HG03439 (cell line): Measurements from ENCODE around the gene CTDP1.

Experiments
- ATAC-seq: cut with Tn5 transposase; IDR thresholded peaks from one replicate; pipeline ENCODE4 v1.9.1; 2021; ENCODE audit warnings: mild to moderate bottlenecking, moderate library complexity; ENCODE audit not compliant: unreplicated experiment

Gene CTDP1

DNA sequence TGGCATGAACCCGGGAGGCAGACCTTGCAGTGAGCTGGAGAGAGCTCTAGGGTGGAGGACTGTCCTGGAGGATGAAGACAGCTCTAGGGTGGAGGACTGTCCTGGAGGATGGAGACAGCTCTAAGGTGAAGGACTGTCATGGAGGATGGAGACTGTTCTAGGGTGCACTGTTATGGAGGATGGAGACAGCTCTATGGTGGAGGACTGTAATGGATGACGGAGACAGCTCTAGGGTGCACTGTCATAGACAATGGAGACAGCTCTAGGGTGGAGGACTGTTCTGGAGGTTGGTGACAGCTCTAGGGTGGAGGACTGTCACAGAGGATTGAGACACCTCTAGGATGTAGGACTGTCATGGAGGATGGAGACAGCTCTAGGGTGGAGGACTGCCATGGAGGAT, 97.1 kb downstream of the CTDP1 start:
- no peak for ATAC-seq

- no peak for ATAC-seq
Measured at GRCh38 chr18:79778291-79778791, 98.7 kb downstream of the CTDP1 start.

- no peak for ATAC-seq
Measured at GRCh38 chr18:79779021-79779699, 99.6 kb downstream of the CTDP1 start.

GRCh38 chr18:79779700-79780190, 100.1 kb downstream of the CTDP1 start:
- no peak for ATAC-seq

DNA sequence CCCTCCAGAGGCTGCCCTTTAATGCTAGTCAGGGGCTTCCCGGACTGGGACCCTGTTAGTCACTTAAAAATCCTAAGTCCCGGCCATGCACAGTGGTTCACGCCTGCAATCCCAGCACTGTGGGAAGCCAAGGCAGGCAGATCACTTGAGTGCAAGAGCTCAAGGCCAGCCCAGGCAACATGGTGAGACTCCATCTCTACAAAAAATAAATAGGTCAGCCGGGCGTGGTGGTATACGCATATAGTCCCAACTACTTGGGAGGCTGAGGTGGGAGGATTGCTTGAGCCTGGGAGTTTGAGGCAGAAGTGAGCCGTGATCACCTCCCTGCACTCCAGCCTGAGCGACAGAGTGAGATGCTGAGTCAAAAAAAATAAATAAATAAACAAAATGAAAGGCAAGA, 100.9 kb downstream of the CTDP1 start:
- no peak for ATAC-seq

DNA sequence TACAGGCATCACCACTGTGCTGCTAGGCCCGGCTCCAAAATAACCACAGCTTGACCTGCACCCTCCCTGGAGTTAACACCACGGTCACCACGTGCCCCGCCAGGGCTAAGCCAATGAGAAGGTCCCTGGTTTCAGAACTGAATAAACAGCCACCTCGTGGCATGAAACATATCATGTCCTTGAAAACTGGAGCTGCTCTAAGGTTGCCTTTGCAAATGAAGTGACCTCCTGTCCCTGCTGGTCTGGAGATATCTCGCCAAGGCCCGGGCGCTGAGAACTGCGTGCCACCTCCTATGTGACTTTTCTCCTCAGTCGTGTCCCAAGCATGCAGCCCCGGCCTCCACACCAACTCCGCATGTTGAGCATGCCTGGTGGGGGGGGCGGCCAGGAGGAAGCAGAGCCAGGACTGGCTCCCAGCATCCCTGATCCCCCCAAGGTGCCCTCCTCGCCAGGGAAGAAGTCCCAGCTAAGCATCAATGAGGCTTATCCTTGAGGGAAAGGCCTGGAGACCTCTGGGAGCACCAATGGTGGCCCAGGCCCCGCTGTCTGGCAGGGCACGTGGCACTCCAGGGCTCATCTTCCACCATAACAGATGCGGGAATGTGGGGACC, 101.8 kb downstream of the CTDP1 start:
- ATAC-seq: no peak

- ATAC-seq: no peak
Measured at GRCh38 chr18:79782566-79783308, 103.1 kb downstream of the CTDP1 start.

DNA sequence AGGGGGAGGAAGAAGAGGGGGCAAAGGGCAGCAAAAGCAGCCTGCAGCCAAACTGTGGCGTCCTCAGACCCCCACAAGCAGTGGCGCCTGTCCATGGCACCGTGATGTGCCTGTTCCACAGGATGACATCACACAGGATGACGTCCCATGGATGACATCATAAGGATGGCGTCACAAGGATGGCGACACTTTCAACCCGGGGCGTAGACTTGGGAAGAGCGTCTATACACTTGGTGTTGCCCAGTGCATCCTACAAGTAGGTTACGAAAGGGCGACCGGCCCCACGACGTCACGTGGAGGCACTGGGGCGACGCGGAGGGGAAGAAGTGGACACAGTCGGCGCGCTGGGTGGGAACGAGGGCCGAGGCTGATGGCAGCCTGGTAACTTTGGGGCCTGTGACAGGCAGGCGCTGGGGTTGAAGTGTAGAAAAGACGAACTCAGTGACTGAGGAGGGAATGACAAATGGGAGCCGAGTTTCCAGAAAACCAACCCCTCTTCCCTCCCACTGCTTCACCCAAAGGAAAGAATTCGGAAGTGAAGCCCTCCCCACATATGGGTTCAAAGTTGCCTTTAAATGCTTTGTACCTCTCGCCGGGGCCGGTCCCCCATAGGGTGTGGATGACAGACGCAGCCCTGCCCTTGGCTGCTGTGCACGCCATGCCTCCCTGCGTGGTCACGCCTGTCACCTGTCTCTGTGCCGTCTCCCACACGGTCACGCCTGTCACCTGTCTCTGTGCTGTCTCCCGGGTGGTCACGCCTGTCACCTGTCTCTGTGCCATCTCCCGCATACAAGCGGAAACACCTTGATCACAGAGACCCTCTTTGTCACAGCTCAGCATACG, 104.7 kb downstream of the CTDP1 start:
- ATAC-seq: no peak

GRCh38 chr18:79784965-79785770, 105.6 kb downstream of the CTDP1 start:
- no peak for ATAC-seq

DNA sequence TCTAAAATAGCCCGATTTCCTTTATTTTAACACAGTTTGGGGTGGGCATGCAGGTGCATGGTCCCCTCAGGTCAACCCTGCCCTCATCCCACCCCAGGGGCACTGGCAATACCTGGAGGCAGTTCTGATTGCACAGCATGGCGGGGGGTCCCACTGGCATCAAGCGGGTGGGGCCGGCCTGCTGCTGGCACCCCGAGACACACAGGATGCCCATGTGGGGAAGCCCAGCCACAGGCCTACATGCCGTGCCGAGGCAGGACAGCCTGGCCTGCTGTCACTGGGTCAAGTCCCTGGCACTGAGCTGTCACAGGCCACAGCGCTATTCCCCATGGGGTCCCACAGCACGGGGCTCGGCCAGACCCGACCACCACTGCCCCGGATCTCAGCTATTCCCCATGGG, 106.2 kb downstream of the CTDP1 start:
- no peak for ATAC-seq

GRCh38 chr18:79786304-79786703, 106.7 kb downstream of the CTDP1 start:
- ATAC-seq: no peak

- ATAC-seq: no peak
Measured at GRCh38 chr18:79786786-79787526, 107.4 kb downstream of the CTDP1 start.

- ATAC-seq: no peak
Measured at GRCh38 chr18:79787527-79787864, 107.9 kb downstream of the CTDP1 start.

- no peak for ATAC-seq
Measured at GRCh38 chr18:79787865-79788733, 108.5 kb downstream of the CTDP1 start.

GRCh38 chr18:79788734-79789085, 109.1 kb downstream of the CTDP1 start:
- ATAC-seq: no peak

- ATAC-seq: no peak
Measured at GRCh38 chr18:79789091-79789891, 109.7 kb downstream of the CTDP1 start.

DNA sequence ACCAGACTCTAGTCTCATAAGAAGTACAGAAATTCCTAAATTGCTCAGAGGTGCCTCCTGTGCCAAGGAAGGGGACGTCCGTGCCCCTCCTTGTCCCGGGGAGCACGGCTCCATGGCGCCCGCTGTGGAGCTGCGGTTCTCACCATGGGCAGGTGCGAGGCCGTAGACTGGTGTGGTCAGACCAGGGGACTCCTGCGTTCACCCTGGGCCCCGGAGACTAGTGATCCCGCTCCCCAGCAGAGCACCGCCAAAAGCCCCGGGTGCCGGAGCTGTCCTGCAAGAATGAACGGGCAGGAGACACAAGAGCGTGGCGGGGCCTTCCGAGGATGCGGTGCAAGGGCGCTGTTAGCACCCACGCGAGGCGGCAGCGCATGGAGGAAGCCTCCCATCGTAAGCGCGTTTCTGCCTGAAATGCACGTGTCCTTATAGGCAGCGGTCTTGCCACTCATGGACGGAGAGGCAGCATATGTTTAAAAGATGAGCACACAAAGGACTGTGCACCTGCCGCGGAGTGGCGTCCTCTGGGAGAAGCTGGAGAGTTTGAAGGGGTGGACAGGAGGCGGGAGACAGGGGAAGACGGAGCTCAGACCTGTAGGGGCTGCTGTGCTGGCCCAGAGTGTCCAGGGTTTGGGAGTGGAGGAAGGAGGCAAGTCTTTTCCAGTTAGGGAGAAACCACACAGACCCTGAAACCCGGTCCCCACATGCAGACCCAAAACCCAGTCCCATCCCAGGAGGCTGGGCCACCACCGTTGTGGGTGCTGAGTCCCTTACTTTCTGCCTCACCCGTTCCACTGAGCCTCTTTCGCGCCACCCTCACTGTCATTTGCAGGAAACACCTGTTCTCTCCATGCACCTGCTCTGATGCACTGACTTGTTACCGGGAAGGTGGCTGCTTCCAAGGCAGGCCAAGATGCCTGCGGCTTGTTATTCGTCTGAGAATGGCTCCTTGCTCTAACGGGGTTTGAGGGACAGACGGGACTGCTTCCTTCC, 110.6 kb downstream of the CTDP1 start:
- ATAC-seq: no peak
